Progenitor cell of endocrine pancreas (in vitro differentiated cells): ENCODE results near the gene ARHGAP12. TPM values are rescaled to one million over a fixed set of nuclear protein-coding genes. Genes with fewer than 3 reads are reported as not detected.

Experiments used
- DNase-seq: peaks from one replicate; pipeline ENCODE4 v3.0.0; 2021; ENCODE audit warnings: low spot score; ENCODE audit not compliant: unreplicated experiment
- H3K27ac Mint-ChIP-seq: 2 replicates; pipeline ENCODE4 v1.8.0; 2021; ENCODE audit warnings: mild to moderate bottlenecking, moderate library complexity, mixed read lengths
- H3K27me3 Mint-ChIP-seq: 2 replicates; pipeline ENCODE4 v1.8.0; 2021; ENCODE audit warnings: mixed read lengths
- H3K36me3 Mint-ChIP-seq: 2 replicates; pipeline ENCODE4 v1.8.0; 2022; ENCODE audit warnings: mixed read lengths; ENCODE audit not compliant: insufficient read depth
- H3K4me1 Mint-ChIP-seq: 2 replicates; pipeline ENCODE4 v1.8.0; 2021; ENCODE audit warnings: low read depth, mixed read lengths
- H3K4me3 Mint-ChIP-seq: 2 replicates; pipeline ENCODE4 v1.8.0; 2021; ENCODE audit warnings: low read depth, mild to moderate bottlenecking, moderate library complexity, mixed read lengths
- H3K9me3 Mint-ChIP-seq: 2 replicates; pipeline ENCODE4 v1.8.0; 2021; ENCODE audit warnings: low read depth, mixed read lengths
- total RNA-seq: library from RNA; stranded (reverse); gene quantifications from 2 replicates; pipeline ENCODE4 v1.2.1, GENCODE V29; 2021
- TF ChIP-seq, protein P1 (sequence below): fragments of 200-600 bp; sonication (generic); IDR thresholded peaks from one replicate; pipeline ENCODE4 v1.5.0; 2021; ENCODE audit warnings: antibody characterized with exemption, mild to moderate bottlenecking; ENCODE audit not compliant: unreplicated experiment

Gene ARHGAP12
- total RNA-seq, 1 donor from 2014 or later = 41.8 TPM

DNA sequence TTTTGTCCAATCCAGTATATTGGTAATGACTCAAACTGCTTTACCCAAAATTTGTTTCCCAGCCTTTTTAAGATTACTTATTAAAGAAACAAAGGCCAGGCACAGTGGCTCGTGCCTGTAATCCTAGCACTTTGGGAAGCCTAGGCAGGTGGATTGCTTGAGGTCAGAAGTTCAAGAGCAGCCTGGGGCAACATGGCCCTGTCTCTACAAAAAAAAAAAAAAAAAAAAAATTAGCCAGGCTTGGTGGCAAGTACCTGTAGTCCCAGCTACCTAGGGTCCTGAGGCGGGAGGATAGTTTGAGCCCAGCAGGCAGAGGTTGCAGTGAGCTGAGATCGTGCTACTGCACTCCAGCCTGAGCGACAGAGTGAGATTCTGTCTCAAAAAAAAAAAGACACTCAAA lies 7.0 kb upstream of the ARHGAP12 start:
- H3K27ac Mint-ChIP-seq = peak overlapping the region; percentile 80
- no peaks in the 10 kb centered on the region for H3K36me3 Mint-ChIP-seq
- H3K4me1 Mint-ChIP-seq = peaks cover 16% of the 10 kb centered on the region
- H3K9me3 Mint-ChIP-seq = no peaks in the 10 kb centered on the region
- no peak for DNase-seq
- no peaks in the 10 kb centered on the region for H3K27me3 Mint-ChIP-seq
- no peak overlapping the region for H3K4me3 Mint-ChIP-seq
- TF ChIP-seq, protein P1, sequence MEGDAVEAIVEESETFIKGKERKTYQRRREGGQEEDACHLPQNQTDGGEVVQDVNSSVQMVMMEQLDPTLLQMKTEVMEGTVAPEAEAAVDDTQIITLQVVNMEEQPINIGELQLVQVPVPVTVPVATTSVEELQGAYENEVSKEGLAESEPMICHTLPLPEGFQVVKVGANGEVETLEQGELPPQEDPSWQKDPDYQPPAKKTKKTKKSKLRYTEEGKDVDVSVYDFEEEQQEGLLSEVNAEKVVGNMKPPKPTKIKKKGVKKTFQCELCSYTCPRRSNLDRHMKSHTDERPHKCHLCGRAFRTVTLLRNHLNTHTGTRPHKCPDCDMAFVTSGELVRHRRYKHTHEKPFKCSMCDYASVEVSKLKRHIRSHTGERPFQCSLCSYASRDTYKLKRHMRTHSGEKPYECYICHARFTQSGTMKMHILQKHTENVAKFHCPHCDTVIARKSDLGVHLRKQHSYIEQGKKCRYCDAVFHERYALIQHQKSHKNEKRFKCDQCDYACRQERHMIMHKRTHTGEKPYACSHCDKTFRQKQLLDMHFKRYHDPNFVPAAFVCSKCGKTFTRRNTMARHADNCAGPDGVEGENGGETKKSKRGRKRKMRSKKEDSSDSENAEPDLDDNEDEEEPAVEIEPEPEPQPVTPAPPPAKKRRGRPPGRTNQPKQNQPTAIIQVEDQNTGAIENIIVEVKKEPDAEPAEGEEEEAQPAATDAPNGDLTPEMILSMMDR = no peak

DNA sequence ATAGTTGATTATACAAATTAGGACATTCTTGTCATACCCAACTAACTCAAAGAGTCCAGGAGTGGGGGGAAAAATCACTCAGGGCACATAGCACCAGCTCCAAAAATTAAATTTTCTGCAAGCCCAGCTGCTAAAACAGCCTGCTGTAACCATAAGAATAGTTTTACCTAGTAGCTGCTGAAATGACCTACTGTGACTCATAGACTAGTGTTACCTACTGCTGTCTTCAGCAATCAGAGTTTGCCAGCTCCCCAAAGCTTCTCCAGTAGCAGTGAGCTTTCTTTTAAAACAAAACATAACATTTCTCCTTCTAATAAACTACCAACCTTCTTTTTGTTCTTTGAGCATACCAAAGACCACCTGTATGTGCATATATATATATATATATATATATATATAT lies 4.2 kb upstream of the ARHGAP12 start:
- no peaks in the 10 kb centered on the region for H3K9me3 Mint-ChIP-seq

DNA sequence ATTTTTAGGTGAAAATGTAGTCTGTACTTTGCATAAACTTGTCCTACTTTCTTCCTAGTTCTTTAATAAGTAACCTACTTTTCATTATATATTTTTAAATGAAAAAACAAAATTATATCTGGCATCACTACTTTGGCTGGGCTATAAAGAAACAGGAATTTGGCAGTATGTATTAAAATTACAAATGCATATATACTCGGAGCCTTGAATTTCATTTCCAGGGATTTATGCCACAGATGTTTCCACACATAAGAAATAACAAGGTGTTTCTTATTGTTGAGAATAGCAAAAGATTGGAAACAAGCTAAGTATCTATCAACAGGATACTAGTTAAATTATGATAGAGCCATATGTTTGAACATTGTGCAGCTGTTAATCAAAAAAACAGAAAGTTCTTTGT lies 2.2 kb upstream of the ARHGAP12 start:
- Mint-ChIP-seq H3K27me3 (no peaks in the 10 kb centered on the region), H3K4me3 (no peak overlapping the region), H3K4me1 (peaks cover 22% of the 10 kb centered on the region), H3K36me3 (no peaks in the 10 kb centered on the region), H3K9me3 (no peaks in the 10 kb centered on the region), H3K27ac (no peak overlapping the region)
- TF ChIP-seq, protein P1 = no peak
- no peak for DNase-seq

More for the DNA sequence above, 4.2 kb upstream of the ARHGAP12 start:
- TF ChIP-seq, protein P1 = no peak
- H3K36me3 Mint-ChIP-seq = no peaks in the 10 kb centered on the region
- H3K27me3 Mint-ChIP-seq = no peaks in the 10 kb centered on the region
- H3K4me1 Mint-ChIP-seq = peaks cover 13% of the 10 kb centered on the region
- no peak overlapping the region for H3K4me3 Mint-ChIP-seq
- DNase-seq = no peak
- H3K27ac Mint-ChIP-seq = no peak overlapping the region

DNA sequence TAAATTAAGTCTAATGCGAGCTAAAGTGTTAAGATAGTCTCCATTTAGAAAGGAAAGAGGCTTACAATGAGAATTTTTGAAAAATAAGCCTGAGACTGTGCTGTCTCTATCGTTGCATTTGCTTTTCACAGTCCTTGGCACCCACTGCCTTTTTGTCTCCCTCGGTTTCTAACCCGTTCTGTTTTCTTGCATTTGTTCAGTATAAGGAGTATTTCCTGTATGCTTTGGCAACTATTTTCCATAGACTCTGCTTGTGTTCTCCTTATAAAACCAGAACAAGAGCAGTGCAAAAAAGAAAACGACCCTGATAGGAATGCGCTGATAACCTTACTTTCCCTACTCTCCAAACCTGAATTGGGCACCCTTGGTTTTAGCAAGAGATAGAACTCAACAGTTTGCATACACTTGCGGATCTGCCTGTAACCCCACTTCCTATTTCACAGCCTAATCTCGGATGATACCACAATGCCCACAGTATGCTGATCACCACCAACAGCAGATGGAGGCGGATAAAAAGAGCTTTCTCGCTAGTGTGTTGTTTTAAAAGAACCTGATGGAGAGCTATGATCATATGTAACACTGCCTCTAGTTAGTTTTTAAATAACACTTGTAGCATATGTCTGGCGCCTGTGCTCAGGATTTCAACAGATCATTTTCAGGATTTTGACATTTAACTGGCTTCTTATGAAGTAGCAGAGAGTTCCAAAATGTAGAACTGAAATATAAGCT lies 1.6 kb upstream of the ARHGAP12 start:
- no peak for DNase-seq
- TF ChIP-seq, protein P1 = no peak
- peak overlapping the region; percentile 74 for H3K27ac Mint-ChIP-seq
- no peaks in the 10 kb centered on the region for H3K27me3 Mint-ChIP-seq
- H3K9me3 Mint-ChIP-seq = no peaks in the 10 kb centered on the region
- no peaks in the 10 kb centered on the region for H3K36me3 Mint-ChIP-seq
- peaks cover 23% of the 10 kb centered on the region for H3K4me1 Mint-ChIP-seq
- H3K4me3 Mint-ChIP-seq = peak overlapping the region; percentile 91

DNA sequence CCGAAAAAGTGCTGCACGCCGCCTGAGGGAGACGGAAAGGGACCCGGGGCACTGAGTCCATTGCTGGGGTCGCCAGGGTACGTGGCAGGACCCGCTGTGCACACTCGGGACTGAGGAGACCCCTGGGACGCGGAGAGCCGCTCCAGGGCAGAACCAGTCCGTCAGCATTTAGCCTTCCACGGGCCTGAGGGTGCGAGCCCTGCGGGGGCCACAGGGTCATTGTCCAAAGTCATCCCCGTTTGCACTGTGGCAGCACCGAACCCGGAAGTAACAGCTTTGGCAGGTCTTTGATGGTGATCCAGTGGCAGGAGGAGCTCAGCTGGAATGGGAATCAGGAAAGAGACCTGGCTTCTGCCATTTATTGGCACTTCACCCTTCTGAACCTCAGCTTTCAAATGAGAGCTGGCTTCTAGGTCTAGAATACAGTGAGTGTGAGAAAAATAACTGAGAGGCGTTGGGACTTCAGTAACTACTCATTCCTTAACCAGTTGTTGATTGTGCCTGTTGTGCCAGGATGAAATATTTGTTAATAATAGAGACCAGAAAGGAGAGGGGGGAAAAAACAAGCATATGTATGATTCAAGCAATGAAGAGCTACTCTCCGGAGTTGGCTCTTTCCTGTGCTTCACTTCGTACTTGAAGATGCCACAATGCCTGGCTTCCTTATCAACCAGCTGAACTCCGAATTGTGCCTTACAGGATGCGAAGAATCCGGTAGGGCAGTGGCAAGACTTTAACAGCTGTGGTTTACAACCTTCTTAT lies 811 bp upstream of the ARHGAP12 start:
- Mint-ChIP-seq H3K27ac (peak overlapping the region; percentile 98), H3K9me3 (no peaks in the 10 kb centered on the region), H3K4me3 (peak overlapping the region; percentile 91), H3K4me1 (peaks cover 26% of the 10 kb centered on the region), H3K27me3 (no peaks in the 10 kb centered on the region), H3K36me3 (no peaks in the 10 kb centered on the region)
- peak; percentile 36 for DNase-seq
- TF ChIP-seq, protein P1 = no peak
